ENCODE data around the gene FSD1.

GRCh38 chr19:4279267-4279529, 25.2 kb upstream of the FSD1 start:
- TF ChIP-seq SIN3A (IDR thresholded peaks at IDR 0.05; ENCODE audit: borderline replicate concordance, insufficient read depth, low read length) (no peak), POLR2AphosphoS5 (IDR thresholded peaks at IDR 0.05; ENCODE audit: low read depth, low read length) (no peak), REST (IDR thresholded peaks at IDR 0.05; ENCODE audit: insufficient read depth in 1 of 2, low read depth in 2 of 2, low read length in 2 of 2) (no peak), TAF1 (IDR thresholded peaks at IDR 0.05; ENCODE audit: borderline replicate concordance, insufficient read depth, low read length) (no peak)

All from PFSK-1 (cell line).